HG03571 (cell line): ENCODE measurements around the gene RAPGEF2.
A peak's percentile ranks its signal among the peaks of the same experiment; 100 is the strongest.

Experiments
- ATAC-seq: cut with Tn5 transposase; IDR thresholded peaks from one replicate; pipeline ENCODE4 v1.9.1; 2021; ENCODE audit not compliant: unreplicated experiment

Gene RAPGEF2

DNA sequence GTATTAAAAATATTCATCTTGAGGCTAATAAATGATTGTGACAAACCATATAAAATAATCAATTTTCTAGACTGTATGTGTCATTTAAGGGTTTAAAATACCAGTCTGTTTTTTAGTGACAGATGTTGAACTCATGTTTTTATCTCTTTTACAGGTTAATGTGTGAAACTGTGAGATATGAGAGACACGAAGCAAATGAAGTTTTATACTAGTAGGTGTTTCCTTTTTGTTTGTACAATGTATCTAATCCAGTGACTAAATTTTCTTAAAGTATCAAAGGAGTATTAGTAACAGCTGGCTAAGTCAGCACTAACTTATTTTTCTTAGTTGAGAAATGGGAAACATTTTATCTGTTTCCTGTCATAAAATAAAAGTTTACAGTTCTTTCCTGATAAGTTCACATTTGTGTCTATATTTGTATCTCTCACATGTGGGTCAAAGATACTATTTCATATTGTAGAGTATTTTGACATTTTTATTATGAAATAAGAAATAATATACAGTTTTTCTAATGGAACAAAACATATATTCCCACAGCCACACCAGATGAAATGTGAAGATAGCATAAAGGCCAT is 90.3 kb downstream of the RAPGEF2 start:
- ATAC-seq: no peak

DNA sequence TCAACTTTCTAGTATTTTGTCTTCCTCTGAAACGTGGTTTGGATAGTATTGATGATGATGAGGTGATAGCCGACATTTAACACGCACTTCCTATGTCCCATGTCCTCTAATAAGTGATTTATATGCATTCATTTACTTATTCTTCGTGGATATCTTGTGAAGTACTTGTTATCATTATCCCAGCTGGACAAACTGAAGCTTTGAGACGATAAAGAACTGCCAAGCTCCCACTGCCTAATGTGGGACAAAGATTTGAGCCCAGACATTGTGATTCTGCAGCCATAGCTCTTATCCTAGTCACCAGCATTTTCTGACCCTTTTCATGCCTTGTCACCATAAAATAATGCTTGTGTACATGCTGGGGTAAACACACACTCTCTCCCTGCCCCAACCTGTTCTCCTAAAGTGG is 92.5 kb downstream of the RAPGEF2 start:
- no peak for ATAC-seq

DNA sequence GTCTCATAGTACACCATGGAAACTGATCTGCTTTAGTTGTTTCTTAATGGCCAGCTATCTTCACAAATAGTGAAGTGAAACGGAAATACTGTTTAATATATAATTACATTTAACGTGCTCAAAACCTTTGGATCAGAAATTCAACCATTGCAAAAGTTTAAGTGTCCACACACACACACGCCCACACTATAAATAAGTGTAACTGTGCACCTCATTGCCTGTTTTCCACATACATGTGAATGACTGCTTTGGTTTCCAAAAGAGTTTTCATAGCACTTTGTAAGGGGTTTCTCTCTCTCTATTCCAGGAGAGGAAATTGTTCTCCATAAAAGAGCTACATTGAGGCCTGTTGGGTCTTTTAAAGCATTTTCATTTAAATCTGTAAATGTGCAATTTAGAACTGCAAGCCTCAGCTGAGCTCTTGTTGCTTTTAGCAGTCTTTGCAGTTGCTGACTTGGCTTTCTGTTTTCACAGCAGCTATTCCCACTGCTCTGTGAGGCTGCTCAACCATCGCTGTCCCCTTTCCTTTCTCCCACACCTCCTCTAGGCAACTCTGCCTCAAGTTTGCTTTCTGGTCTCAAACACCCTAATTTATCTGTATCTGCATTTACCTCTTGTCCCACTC is 94.5 kb downstream of the RAPGEF2 start:
- no peak for ATAC-seq

DNA sequence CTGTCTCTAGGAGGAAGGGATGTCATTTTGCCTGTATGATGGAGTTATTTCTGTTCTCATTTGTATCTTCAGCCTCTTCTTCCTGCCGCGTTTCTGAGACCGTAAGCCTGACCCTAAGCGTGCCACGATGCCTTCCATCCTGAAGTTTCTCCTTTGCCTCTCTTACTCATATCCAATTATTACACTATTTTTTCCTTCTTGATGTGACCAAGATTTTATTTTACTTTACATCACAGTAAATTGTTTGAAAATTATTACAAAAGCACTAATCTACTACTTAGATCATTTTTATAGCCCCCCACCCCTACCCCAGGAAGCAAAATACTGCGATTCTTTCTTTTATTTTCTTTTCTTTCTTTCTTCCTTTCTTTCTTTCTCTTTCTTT is 95.0 kb downstream of the RAPGEF2 start:
- no peak for ATAC-seq

DNA sequence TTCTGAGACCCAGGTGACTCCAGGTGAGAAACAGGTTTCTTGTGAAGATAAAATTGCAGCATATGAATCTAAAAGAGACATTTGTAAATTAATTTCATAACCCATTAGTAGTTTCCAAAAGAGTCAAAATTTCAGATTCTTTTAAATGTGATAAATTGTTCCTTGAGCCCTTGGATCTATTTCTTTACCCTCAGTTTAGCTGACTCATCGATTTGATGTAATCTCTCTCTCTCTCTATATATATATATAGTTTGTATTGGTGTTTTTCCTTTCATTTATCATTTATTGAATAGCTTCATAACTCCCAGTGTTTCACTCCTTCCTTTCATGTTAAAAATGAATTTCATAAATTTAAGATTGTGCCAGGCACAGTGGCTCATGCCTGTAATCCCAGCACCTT is 96.9 kb downstream of the RAPGEF2 start:
- ATAC-seq: no peak

DNA sequence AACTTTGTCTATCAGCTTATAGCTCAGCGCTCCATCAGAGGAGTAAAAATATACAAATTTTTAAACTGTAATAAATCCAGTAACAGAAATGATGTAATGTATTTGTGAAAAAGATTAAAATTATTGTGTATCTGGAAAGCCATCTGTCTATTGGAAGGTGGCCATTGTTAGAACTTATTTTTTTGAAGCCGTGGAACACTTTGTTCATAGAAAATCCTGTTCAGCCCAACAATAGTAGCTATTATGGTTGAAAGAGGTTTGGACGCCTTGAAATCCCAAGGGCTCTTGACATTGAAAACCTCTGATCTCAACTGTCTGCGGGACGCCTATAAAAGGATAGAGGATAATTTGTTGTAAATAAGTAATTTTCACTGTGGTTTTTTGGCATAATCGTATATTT is 98.3 kb downstream of the RAPGEF2 start:
- no peak for ATAC-seq

DNA sequence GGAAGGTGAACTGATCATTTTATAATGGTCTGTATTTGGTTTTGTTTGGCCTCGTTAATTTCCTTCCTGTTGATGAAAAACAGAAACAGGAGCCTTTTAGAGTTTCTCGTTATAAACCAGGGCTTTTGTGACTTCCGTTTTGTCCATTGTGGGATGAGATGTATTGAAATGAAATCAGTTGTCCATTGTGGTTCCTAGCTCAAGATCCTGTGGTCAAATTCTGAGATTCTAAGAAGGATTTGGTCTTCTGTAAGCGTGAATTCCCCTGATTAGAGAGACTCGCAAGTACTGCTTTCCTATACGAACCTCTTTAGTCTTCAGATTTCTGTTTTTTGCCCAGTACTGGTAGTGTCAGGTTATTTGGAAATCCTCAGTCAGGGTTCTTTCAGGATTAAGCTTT is 101.7 kb downstream of the RAPGEF2 start:
- ATAC-seq: no peak

DNA sequence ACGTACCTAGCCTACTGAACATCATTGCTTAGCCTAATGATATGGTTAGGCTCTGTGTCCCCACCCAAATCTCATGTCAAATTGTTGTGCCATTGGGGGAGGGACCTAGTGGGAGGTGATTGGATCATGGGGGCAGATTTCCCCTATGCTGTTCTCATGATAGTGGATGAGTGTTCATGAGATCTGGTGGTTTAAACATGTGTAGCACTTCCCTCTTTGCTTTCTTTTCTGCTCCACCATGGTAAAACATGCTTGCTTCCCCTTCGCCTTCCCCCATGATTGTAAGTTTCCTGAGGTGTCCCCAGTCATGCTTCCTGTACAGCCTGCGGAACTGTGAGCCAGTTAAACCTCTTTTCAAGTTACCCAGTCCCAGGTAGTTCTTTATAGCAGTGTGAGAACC is 102.6 kb downstream of the RAPGEF2 start:
- ATAC-seq: no peak

DNA sequence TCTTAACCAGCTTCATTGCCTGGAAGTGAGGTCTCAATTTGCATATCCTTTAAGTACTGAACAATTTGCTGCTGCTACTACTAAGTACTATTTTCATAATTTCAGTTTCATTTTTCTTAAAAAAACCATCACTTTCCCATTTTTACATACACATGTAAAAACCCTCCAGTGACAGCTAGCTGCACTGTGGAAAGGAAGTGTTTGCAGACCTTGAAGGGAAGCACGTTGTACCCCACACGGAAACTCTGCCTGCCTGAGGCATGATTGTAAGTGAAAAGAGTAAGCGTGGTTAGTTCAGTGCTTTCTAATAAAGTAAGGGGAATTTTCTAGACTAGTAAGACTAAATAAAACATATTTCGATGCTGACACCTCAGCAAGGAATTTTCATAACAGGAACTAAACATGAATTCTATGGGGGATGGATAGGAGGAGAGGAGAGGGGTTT is 103.6 kb downstream of the RAPGEF2 start:
- peak; percentile 83 for ATAC-seq

DNA sequence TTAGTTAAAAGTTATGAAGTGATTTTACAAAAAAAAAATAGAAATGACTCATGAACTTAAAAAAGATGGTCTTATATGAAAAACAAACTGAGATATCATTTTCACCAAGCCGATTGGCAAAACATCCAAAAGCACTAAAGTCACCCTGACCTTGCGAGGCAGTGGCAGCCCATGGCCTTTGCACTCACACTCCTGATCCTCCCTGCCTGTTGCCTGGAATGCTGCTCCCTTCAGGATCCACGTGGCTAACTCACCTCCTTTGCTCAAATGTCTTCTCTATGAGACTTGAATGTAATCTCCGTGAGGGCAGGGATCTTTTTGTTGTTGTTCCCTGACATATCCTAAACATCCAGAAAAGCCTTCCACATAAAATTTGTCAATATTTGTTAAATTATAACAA is 106.4 kb downstream of the RAPGEF2 start:
- ATAC-seq: no peak

DNA sequence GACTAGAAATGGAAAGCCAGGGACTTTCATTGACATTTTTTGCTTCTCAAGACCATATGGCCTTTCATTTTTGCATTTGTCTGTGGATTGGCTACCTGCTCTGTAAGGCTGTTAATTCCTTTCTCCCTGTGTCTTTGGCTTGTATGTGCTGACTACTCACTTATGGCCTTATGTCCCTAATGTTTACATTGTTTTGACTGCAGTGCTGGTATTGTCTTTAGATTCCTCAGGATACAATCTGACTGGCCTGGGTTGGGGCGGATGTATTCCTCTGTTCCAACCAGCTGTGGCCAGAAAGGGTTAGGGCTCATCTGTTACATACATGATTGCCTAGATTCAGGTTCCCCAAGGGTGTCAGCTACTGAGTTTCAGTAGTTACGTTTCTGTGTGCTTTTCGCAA is 108.1 kb downstream of the RAPGEF2 start:
- ATAC-seq: no peak

DNA sequence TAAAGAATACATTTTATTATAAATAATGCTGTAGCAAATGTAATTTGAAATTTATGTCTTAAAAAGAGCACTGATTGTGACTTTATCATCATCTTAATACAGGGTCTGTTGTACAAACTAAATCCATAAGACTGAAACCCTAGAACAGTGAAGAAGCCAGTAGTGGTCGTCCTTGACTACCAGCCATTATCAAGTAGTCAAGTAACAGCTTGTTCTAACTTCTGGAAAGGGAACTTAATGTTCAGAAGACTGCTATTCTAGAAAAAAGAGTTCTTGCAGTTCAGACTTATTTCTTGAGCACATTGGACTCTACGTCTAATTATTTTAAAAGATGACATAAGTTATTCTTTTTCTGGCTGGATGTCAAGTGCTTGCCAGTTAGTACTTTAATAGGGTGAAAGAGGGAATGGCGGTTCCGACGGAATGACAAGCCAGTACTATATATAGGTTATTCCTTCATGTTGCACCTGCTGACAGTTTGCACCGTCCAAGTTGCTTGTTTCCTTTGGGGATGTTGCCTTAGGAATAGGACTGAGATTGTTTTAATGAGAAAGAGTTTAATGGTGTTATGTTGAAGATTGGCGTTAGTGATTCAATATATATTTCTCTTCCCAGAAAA is 109.9 kb downstream of the RAPGEF2 start:
- ATAC-seq: no peak

DNA sequence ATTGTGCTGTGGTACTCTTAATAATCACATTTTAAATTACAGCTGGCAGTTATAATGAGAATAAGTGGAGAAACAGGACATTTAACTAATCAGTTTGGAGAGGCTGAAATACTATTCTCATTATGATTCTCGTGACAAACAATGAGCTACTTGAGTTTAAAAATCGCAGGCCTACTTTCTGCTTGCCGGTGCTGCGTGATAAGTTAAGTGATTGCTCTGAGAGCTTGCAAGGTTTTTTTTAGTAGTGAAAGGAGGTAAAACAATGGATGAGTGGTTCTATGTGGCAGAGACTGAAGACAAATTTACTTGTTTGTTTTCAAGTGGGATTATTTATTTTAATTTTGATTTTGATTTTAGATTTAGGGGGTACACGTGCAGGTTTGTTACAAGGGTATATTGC is 114.0 kb downstream of the RAPGEF2 start:
- no peak for ATAC-seq

DNA sequence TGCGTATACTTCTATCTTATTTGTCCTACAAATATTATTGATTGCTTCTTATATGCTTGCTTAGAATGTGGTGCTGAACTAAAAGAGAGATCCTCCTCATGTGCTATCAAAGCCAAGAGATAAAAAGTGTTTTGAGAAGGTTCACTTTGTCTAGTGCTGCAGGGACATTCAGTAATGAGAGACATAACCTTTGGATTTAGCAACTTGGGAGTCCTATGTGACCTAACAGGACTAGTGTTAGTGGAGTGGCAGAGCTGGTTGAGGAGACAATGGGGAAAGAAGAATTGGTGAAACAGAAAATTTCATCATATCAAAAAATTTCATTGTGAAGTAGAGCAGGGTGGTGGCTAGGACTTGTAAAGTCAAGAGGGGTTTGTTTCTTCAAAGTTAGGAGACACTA is 117.0 kb downstream of the RAPGEF2 start:
- no peak for ATAC-seq

DNA sequence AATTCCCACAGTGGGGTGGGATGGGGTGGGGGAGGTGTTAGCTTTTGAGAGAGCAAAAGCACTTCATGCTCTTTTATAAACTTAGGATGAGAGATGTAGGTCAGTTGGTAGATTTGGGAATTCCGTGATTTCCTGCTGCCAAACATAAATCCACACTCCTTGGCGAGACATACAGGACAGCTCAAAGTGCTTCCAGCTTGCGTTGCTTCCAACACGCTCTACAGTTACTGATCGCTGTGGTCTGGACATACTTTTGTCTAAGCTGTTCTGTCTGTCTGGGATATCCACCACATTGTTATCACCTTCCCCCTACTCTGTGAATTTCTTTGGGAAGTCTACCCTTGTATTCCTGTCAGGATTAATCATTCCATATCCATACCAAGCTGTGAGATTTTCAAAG is 117.5 kb downstream of the RAPGEF2 start:
- ATAC-seq: no peak

DNA sequence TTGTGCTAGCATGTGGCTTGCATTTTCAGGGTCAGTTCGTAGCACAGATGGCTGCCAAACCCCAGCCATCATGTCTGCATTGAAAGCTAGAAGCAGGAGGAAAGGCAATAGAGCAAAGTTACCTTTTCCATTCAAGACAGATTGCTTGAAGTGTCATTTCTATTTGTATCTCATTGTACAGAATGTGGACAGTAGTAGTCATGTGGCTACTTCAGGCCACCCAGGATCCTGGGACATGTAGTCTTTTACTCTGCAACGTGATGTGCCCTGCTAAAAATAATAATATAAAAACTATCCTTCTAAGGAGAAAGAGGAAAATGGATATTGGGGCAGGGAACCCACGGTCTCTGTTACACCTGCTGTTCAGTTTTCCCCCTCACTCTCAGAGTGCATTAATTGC is 118.4 kb downstream of the RAPGEF2 start:
- ATAC-seq: no peak

DNA sequence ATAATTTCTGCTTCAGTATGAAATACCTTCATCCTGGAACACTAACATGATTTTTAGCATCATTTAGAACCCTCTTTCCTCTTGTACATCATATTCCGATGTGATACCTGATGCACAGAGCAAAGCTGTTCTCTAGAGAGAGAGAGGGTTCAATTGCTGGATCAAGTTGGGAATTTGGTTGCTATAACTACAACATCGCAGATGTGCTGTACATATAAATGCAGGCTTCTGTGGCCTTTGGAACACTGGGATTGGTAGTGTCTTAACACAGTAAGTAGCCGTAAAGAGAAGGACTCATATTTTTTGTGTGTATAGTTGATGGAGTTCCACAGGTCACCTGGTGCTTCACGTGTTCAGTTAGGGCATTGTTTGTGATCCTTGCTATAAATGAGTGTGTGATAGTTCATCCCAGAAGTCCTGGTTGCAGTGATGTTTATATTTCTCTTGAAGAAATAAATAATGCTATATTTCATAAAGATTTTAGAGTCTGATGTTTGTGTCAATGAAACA is 119.2 kb downstream of the RAPGEF2 start:
- no peak for ATAC-seq

DNA sequence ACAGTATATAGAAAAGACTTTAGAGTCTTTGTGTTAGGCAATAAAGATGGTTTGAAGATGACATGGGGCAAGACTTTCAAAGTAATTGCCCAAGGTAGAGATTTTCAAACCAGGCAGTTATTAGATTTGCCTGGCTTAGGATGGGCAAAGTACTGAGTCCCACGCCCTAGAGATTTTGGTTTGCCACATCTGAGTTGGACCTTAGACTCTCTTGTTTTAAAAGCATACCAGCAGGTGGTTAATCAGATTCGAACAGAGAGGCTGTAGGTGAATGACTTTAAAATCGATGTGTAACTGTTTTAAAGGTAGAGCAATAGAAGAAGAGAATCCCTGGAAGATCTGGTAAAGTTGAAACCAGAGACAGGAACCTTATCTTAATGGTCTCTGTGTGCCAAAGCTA is 121.5 kb downstream of the RAPGEF2 start:
- ATAC-seq: no peak

DNA sequence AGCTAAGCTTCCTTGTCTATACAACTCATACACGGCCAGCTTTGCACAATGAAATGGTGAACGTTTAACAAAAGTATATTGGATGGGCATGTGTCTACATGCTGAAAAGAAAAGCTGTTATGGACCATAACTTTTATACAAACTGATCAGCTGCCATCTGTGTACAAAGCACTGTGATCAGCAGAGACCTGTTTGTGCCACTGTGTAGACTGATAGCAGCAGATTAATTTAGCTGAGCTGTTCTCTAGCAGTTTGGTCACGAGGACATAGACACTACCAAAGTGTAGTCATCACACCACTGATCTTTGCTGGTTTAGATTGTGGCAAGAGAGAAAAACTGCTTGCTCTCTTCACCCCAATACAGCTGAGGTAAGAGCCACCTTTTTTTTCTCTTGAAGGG is 124.5 kb downstream of the RAPGEF2 start:
- ATAC-seq: no peak

DNA sequence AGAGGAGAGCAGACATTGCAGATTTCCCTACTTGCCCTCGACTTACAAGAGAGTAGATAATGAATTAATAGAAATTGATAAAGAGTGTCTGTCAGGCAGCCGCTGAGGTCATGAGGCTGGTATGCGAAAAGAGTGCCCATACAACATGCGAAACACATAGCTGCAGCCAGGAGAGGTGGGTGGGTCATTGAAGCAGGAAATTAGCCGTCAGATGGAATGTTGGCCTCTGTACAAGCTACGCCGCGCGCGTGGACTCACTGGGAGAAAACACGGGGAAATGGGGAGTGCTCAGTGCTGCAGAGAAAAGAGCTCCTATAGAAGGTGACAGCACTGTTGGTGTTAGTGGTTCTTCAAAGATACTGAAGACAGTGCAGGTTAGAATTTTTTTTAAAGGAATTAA is 125.1 kb downstream of the RAPGEF2 start:
- no peak for ATAC-seq

DNA sequence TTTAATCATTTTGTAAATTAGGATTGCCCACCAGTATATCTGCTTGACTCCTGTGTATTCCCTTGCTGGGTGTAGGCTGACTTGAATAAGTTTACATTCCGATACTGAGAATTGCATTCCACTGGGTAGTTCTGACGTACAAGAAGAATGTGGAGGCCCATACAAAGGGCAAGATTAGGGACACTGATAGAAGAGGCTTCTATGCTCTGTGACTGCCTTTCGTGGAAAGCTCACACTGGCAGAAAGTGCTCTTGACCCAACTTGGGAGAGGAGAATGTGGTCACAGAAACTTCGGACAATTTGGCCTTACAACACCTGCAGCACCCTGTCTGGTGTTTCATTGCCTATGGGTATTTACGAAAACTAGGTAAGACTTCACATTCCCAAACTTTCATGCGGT is 126.3 kb downstream of the RAPGEF2 start:
- ATAC-seq: no peak

DNA sequence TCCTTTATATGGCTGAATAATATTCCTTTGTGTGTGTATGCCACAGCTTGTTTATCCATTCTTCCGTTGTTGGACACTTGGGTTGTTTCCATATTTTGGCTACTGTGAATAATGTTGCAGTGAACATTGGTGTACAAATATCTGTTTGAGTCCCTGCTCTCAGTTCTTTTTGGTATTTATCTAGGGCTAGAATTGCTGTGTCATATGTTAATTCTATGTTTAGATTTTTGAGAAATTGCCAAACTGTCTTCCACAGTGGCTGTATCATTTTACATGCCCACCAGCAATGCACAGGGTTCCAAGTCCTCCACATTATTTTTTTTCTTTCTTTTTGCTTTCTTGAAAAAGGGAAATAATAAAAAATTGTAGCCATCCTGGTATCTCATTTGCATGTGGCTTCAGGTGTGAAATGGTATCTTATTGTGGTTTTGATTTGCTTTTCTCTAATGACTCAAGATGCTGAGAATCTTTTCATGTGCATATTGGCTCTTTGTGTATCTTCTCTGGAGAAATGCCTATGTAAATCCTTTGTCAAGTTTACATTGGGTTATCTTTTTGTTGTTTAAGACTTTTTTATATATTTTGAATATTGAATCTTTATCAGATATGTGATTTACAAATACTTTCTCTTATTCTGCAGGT is 129.7 kb downstream of the RAPGEF2 start:
- ATAC-seq: no peak
